Transverse colon (tissue), 4 donors: ENCODE data around the gene ANXA6. TPM values are rescaled to one million over a fixed set of nuclear protein-coding genes. Genes with fewer than 3 reads are reported as not detected.
A peak's percentile ranks its signal among the peaks of the same experiment; 100 is the strongest.

Experiments used
- DNase-seq: peaks from one replicate; pipeline ENCODE4 v3.0.0-alpha.2; 2019
- H3K27ac ChIP-seq, 4 donors: fragments of 200-600 bp; sonication (generic); 2 replicates each; pipeline ENCODE4 v1.5.1; 2016 to 2018; ENCODE audit warnings: inconsistent platforms in 4 of 4
- H3K27me3 ChIP-seq: fragments of 200-600 bp; sonication (generic); 2 replicates; pipeline ENCODE4 v1.5.1; 2017; ENCODE audit warnings: inconsistent platforms
- H3K36me3 ChIP-seq, 4 donors: fragments of 200-600 bp; sonication (generic); 2 replicates each; pipeline ENCODE4 v1.5.1; 2017 to 2019; ENCODE audit warnings: inconsistent platforms in 4 of 4
- H3K4me1 ChIP-seq, 4 donors: fragments of 200-600 bp; sonication (generic); 2 replicates each; pipeline ENCODE4 v1.5.1; 2017 to 2020; ENCODE audit warnings: inconsistent platforms in 4 of 4
- H3K4me3 ChIP-seq, 4 donors: fragments of 200-600 bp; sonication (generic); 1 replicate in 1 of 4; 2 replicates in 3 of 4; pipeline versions ENCODE4 v1.5.1 to v1.6.1; 2017 to 2019; ENCODE audit warnings: inconsistent platforms in 4 of 4
- H3K9me3 ChIP-seq, 2 donors: fragments of 200-600 bp; sonication (generic); 2 replicates each; pipeline ENCODE4 v1.5.1; 2017 to 2019; ENCODE audit warnings: inconsistent platforms in 2 of 2
- CTCF ChIP-seq, 5 experiments: fragments of 200-600 bp in 3 of 5; fragments of 450-650 bp in 2 of 5; sonication (generic) in 3 of 5; IDR thresholded peaks; 1 replicate in 2 of 5; 2 replicates in 3 of 5; pipeline ENCODE4 v1.5.1; 2016 to 2017; ENCODE audit warnings: antibody characterized with exemption in 5 of 5, inconsistent platforms in 3 of 5, mild to moderate bottlenecking in 2 of 5, moderate library complexity in 1 of 5
- EP300 ChIP-seq: sonication (generic); formaldehyde crosslinking; IDR thresholded peaks from one replicate; pipeline ENCODE4 v1.6.1; 2017; ENCODE audit warnings: antibody characterized with exemption, low read depth
- POLR2A ChIP-seq: fragments of 450-650 bp; IDR thresholded peaks from one replicate; pipeline ENCODE4 v1.6.1; 2016; ENCODE audit warnings: antibody characterized with exemption, mild to moderate bottlenecking, moderate library complexity
- POLR2AphosphoS5 ChIP-seq, 3 donors: sonication (generic); formaldehyde crosslinking; IDR thresholded peaks; one replicate each; pipeline ENCODE4 v1.6.1; 2016; ENCODE audit warnings: antibody characterized with exemption in 3 of 3
- WGBS, 2 donors: methylation state at CpG; one replicate each; pipeline ENCODE4 v1.1.5; 2018; ENCODE audit warnings: low coverage in 1 of 2; 5-methylcytosine and 5-hydroxymethylcytosine counted together
- in situ Hi-C, 4 donors: fragments of 200-750 bp; cut with MboI; loops; one replicate each; pipeline versions ENCODE4 v1.15.0 to v1.15.1; 2017; ENCODE audit warnings: low sequenced_read_pairs in 3 of 4, low pct_ligation_motif_present in 1 of 4, low pct_unique_long_range_greater_than_20kb in 1 of 4
- intact Hi-C: fragments of 100-400 bp; cut with DNase I; formaldehyde crosslinking; loops from one replicate; pipeline ENCODE4 v1.15.1; 2023; ENCODE audit warnings: low total_unique reads
- total RNA-seq, 4 donors: library from RNA; depleted of rRNA; stranded (reverse); fragments of >200 nt; gene quantifications; one replicate each; pipeline ENCODE4 v1.1.0, GENCODE V29; 2016

ANXA6 gene
- total RNA-seq, 4 donors from 2014 or later: 19.1 to 79.0 (median 55.3) TPM

GRCh38 chr5:151086192-151086869, 71.2 kb downstream of the ANXA6 start:
- intact Hi-C loops: no loop called here
- in situ Hi-C loops: no loop called here
- Histone ChIP-seq H3K4me3 (peak overlapping the region in 1 of 4 donors; percentile 19), H3K36me3 (no peaks in the 10 kb centered on the region), H3K9me3 (no peaks in the 10 kb centered on the region), H3K4me1 (peaks cover 35 to 60% (median 52%) of the 10 kb centered on the region in 4 donors), H3K27ac (peak overlapping the region; percentile 97 to 99 (median 98)), H3K27me3 (no peaks in the 10 kb centered on the region)
- WGBS, 2 donors: 60 to 61% methylated on average over 3 to 6 of the region's 6 CpGs
- DNase-seq: no peak
- TF ChIP-seq CTCF (IDR thresholded peaks at IDR 0.05) (no peak), POLR2A (no peak), POLR2AphosphoS5 (IDR thresholded peaks at IDR 0.05) (no peak)

GRCh38 chr5:151085517-151086041, 72.0 kb downstream of the ANXA6 start:
- peaks cover 35 to 60% (median 52%) of the 10 kb centered on the region in 4 donors for H3K4me1 ChIP-seq
- peak; percentile 77 for DNase-seq
- no peaks in the 10 kb centered on the region for H3K9me3 ChIP-seq
- intact Hi-C loops: no loop called here
- in situ Hi-C loops: no loop called here
- H3K27me3 ChIP-seq: no peaks in the 10 kb centered on the region
- H3K36me3 ChIP-seq: no peaks in the 10 kb centered on the region
- peak; percentile 33 for TF ChIP-seq POLR2A
- no peak for TF ChIP-seq EP300
- peak; percentile 21 to 60 (median 26) for TF ChIP-seq POLR2AphosphoS5 (IDR thresholded peaks at IDR 0.05)
- WGBS, 2 donors: 16 to 20% methylated on average over 3 to 9 of the region's 9 CpGs
- H3K27ac ChIP-seq: peak overlapping the region; percentile 97 to 99 (median 98)
- peak overlapping the region in 1 of 4 donors; percentile 0 for H3K4me3 ChIP-seq

- TF ChIP-seq POLR2A: no peak
- TF ChIP-seq CTCF (IDR thresholded peaks at IDR 0.05): no peak
- no peak for TF ChIP-seq EP300
- no peak for TF ChIP-seq POLR2AphosphoS5 (IDR thresholded peaks at IDR 0.05)
- Histone ChIP-seq H3K4me3 (no peak overlapping the region), H3K9me3 (no peaks in the 10 kb centered on the region), H3K4me1 (peaks cover 42 to 67% (median 59%) of the 10 kb centered on the region in 4 donors), H3K27me3 (no peaks in the 10 kb centered on the region), H3K27ac (peak overlapping the region; percentile 97 to 99 (median 98)), H3K36me3 (no peaks in the 10 kb centered on the region)
- DNase-seq: no peak
- 89% methylated on average over 6 to 7 of the region's 7 CpGs for WGBS, 2 donors
- in situ Hi-C loops: no loop called here
- intact Hi-C loops: no loop called here
Observed at GRCh38 chr5:151084363-151084762, 73.2 kb downstream of the ANXA6 start.

GRCh38 chr5:151083081-151083676, 74.4 kb downstream of the ANXA6 start:
- H3K4me1 ChIP-seq: peaks cover 48 to 79% (median 69%) of the 10 kb centered on the region in 4 donors
- H3K27ac ChIP-seq: peak overlapping the region; percentile 97 to 99 (median 98)
- intact Hi-C loops: no loop called here
- no peaks in the 10 kb centered on the region for H3K36me3 ChIP-seq
- TF ChIP-seq POLR2AphosphoS5 (IDR thresholded peaks at IDR 0.05): peak in 2 of 3 donors; percentile 70 to 82
- peak; percentile 2 for TF ChIP-seq EP300
- no peak for TF ChIP-seq CTCF (IDR thresholded peaks at IDR 0.05)
- TF ChIP-seq POLR2A: peak; percentile 66
- H3K27me3 ChIP-seq: no peaks in the 10 kb centered on the region
- DNase-seq: peak; percentile 83
- in situ Hi-C loops: no loop called here
- H3K4me3 ChIP-seq: no peak overlapping the region
- no peaks in the 10 kb centered on the region for H3K9me3 ChIP-seq
- 22 to 39% methylated on average over 1 to 3 of the region's 3 CpGs for WGBS, 2 donors
